K562 (cell line): Measurements from ENCODE around the gene LRRC4C.

Experiments used
- ASH1L ChIP-seq: fragments of 450-650 bp; IDR thresholded peaks from 2 replicates; pipeline ENCODE4 v1.6.1; 2018; ENCODE audit warnings: borderline replicate concordance, mild to moderate bottlenecking, low read depth; ENCODE audit not compliant: partially characterized antibody
- ATF1 ChIP-seq, 2 experiments: fragments of 450-650 bp in 1 of 2; IDR thresholded peaks; 2 replicates each; pipeline ENCODE4 v1.6.1; 2016; ENCODE audit warnings: missing compliant biosample characterization in 1 of 2, missing genetic modification characterization in 1 of 2
- ELF2 ChIP-seq: fragments of 250-450 bp; sonication (Bioruptor Pico); IDR thresholded peaks from 2 replicates; pipeline ENCODE4 v1.5.0; 2021; ENCODE audit warnings: mild to moderate bottlenecking
- GABPB1 ChIP-seq: sonication (generic); formaldehyde crosslinking; IDR thresholded peaks from 2 replicates; pipeline ENCODE4 v1.8.0; 2022; ENCODE audit warnings: mild to moderate bottlenecking, missing genetic modification reagents
- POLR2A ChIP-seq: fragments of 450-650 bp; conservative IDR thresholded peaks from 2 replicates; pipeline ENCODE4 v1.6.1; 2016
- POLR2AphosphoS2 ChIP-seq: IDR thresholded peaks from 2 replicates; pipeline ENCODE4 v1.6.1; 2012; ENCODE audit warnings: low read length, improper control_type of control experiment
- ZNF143 ChIP-seq: sonication (generic); formaldehyde crosslinking; IDR thresholded peaks from 2 replicates; pipeline ENCODE4 v1.9.0; 2022; ENCODE audit warnings: mild to moderate bottlenecking, missing genetic modification reagents
- ZNF146 ChIP-seq: IDR thresholded peaks from one replicate; pipeline ENCODE4 v1.6.1; 2018; ENCODE audit warnings: missing compliant biosample characterization; ENCODE audit not compliant: unreplicated experiment
- ZSCAN29 ChIP-seq: fragments of 450-650 bp; IDR thresholded peaks from 2 replicates; pipeline ENCODE4 v1.6.1; 2017
- TF ChIP-seq, protein P1 (sequence below), 3 experiments: IDR thresholded peaks in 2 of 3; conservative IDR thresholded peaks in 1 of 3; 2 replicates each; pipeline ENCODE4 v1.5.1; 2011 to 2012; ENCODE audit warnings: low read length in 3 of 3, mild to moderate bottlenecking in 3 of 3, control low read depth in 2 of 3, improper control_type of control experiment in 1 of 3, inconsistent platforms in 1 of 3, low read depth in 1 of 3, mixed read lengths in 1 of 3, moderate library complexity in 1 of 3; ENCODE audit not compliant: insufficient read depth in 2 of 3

DNA sequence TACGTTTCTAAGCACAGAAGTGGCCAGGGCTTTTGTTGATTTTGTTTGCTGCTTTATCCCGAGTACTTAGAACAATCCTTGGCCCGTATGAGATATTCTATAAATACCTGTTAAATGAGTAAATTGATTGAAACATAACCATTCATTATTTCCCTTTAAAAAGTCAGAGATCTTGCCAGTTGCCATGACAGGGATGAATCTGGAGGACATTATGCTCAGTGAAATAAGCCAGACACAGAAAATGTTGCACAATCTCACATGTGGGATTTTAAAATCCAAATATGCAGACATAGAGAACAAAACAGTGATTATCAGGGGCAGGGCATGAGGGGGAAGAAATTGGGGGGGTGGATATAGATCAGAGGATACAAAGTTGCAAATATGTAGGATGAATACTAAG lies 1240.1 kb downstream of the LRRC4C start:
- TF ChIP-seq ZSCAN29 (no peak), POLR2AphosphoS2 (no peak), ZNF146 (CRISPR knock-in tag) (no peak), POLR2A (no peak), ASH1L (no peak), ZNF143 (CRISPR knock-in tag) (no peak), ELF2 (CRISPR knock-in tag) (no peak), GABPB1 (CRISPR knock-in tag) (no peak), ATF1 (CRISPR knock-in tag; IDR thresholded peaks at IDR 0.05) (no peak), ATF1 (tag; IDR thresholded peaks at IDR 0.05) (no peak)
- TF ChIP-seq, protein P1, sequence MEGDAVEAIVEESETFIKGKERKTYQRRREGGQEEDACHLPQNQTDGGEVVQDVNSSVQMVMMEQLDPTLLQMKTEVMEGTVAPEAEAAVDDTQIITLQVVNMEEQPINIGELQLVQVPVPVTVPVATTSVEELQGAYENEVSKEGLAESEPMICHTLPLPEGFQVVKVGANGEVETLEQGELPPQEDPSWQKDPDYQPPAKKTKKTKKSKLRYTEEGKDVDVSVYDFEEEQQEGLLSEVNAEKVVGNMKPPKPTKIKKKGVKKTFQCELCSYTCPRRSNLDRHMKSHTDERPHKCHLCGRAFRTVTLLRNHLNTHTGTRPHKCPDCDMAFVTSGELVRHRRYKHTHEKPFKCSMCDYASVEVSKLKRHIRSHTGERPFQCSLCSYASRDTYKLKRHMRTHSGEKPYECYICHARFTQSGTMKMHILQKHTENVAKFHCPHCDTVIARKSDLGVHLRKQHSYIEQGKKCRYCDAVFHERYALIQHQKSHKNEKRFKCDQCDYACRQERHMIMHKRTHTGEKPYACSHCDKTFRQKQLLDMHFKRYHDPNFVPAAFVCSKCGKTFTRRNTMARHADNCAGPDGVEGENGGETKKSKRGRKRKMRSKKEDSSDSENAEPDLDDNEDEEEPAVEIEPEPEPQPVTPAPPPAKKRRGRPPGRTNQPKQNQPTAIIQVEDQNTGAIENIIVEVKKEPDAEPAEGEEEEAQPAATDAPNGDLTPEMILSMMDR (IDR thresholded peaks at IDR 0.05 in 2 of 3, conservative IDR thresholded peaks at IDR 0.05 in 1 of 3; ENCODE audit: insufficient read depth in 2 of 3, low read depth in 1 of 3, low read length in 3 of 3): no peak
